Hematopoietic multipotent progenitor cell treated with erythropoietin and hydrocortisone succinate and interleukin-3 and kit ligand, for 4 days (in vitro differentiated cells): Measurements from ENCODE around the gene MPDZ.

Experiments
- DNase-seq: peaks from one replicate; pipeline ENCODE4 v3.0.0-alpha.2; 2015

MPDZ gene

GRCh38 chr9:13070612-13071595 lies 208.6 kb downstream of the MPDZ start:
- DNase-seq = no peak

- no peak for DNase-seq
Measured at GRCh38 chr9:13069498-13069897, 210.0 kb downstream of the MPDZ start.

- no peak for DNase-seq
Measured at GRCh38 chr9:13064676-13065075, 214.8 kb downstream of the MPDZ start.

- no peak for DNase-seq
Measured at GRCh38 chr9:13063880-13064459, 215.5 kb downstream of the MPDZ start.

- DNase-seq = no peak
Measured at GRCh38 chr9:13061390-13061789, 218.1 kb downstream of the MPDZ start.
